Right ventricle myocardium superior (tissue), 1 donor: Measurements from ENCODE around the gene CAMSAP1. TPM values are rescaled to one million over a fixed set of nuclear protein-coding genes. Genes with fewer than 3 reads are reported as not detected.
"Not testable (repeated sequence)": the region's sequence is repeated elsewhere in the genome, so short reads cannot be mapped to it uniquely, and the experiment has no call there.

Source experiments
- ATAC-seq: fragments of 200-7000 bp; cut with Tn5 transposase; one replicate; pipeline ENCODE4 v1.9.1; 2020; ENCODE audit warnings: mild to moderate bottlenecking; ENCODE audit not compliant: poor library complexity
- DNase-seq: peaks from one replicate; pipeline ENCODE4 v3.0.0-alpha.2; 2020
- intact Hi-C: fragments of 100-400 bp; cut with DNase I; formaldehyde crosslinking; loops from one replicate; pipeline ENCODE4 v1.11.2; 2022
- total RNA-seq: library from RNA; stranded (reverse); fragmentation: NEBNext Ultra II Directional; extraction: Animal tissue kit (Norgen Biotek cat#: 25700); gene quantifications from one replicate; pipeline ENCODE4 v1.2.1, GENCODE V29; 2021
- donor health status: DM: no; HTN: yes; CAD: no; lungs with severe emphysema.

Gene CAMSAP1
- total RNA-seq, 1 donor from 2014 or later: 18.3 TPM

DNA sequence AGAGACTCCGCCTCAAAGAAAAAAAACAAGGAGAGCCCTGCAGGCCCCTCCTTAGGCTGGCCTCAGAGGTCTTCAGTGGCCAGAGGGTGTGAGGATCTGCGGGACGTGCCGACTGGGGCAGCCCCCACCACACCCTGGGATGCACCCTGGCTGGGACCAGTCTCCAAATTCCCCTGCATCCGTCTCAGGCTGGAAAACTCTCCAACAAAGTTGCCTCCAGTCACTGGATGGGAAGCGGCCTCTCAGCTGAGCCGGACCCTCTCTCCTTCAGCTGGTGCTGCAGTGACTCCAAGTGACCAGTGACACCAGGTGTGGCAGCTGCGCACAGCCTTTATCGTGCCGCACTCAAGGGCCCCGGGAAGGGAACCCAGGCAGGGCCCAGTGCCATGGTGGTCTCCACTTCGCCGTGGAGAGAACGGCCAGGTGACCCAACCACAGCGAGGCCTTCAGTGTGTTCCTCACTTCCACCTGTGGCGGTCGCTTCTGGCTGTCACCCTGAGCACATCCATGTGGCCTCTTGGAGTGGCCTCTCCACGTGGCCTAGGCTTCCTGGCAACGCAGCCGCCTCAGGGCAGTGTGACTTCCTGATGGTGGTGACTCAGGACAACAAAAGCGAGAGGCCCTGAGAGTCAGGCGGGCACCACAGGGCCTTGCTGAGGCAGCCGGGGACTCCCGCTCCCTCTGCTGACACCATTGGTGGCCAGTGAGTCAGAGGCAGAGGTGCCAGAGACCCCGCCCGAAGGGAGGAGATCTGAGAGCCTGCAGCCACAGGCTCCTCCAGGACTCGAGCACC is 19.3 kb upstream of the CAMSAP1 start:
- intact Hi-C loops: no loop called here
- ATAC-seq (peak; percentile 62), DNase-seq (peak; percentile 63)

DNA sequence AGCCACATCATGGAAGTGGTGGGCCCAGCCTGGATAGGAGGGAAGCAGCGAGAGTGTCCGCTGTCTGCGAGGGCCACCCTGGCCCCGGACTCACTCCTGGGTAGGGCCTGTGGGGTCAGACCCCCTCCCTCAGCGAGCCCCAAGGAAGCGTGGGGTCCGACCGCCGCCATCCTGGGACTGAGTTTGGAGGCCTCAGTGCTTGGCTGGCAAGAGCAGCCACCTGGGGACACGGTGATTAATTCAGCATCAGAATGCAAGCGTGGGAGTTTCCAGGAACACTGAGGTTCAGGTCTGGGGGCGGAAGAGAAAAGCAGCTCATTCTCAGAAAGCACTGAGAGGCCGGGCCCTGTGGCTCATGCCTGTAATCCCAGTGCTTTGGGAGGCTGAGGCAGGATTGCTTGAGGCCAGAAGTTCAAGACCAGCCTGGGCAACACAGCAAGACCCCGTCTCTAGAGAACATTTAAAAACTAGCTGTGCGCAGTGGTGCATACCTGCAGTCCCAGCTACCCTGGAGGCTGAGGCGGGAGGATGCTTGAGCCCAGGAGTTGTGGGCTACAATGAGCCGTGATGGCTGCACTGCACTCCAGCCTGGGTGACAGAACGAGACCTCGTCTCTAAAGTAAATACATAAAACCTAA is 18.3 kb upstream of the CAMSAP1 start:
- DNase-seq: no peak
- no peak for ATAC-seq
- intact Hi-C loops: no loop called here

DNA sequence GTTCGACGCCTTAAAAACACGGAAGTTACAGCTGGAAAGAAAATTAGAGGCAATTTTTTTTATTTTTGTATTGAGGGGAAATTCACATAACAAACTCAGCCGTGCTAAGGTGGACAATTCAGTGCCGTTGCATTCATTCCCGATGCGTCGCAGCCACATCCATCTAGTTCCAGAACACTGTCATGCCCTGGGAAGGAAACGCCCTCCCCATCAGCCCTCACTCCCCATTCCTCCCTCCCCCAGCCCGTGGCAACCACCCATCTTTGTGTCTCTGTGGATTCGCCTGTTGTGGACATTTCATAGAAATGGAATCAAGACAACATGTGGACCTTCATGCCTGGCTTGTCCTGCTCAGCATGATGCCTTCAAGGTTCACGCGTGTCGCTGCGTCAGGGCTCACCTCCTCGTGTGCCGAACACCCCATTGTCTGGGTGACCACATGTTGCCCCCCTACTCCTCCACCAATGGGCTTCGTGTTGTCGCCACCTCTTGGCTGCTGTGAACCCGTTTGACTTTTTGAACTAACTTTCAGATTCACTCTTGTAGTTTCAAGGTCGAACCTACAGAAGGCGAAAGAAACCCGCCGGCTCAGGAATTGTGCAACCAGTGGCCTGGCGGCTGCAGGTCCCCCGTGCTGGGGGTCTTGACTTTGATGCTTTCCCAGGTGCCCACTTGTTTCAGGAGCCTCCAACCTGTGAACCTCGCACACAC is 17.4 kb upstream of the CAMSAP1 start:
- ATAC-seq (no peak), DNase-seq (no peak)
- intact Hi-C loops: no loop called here

DNA sequence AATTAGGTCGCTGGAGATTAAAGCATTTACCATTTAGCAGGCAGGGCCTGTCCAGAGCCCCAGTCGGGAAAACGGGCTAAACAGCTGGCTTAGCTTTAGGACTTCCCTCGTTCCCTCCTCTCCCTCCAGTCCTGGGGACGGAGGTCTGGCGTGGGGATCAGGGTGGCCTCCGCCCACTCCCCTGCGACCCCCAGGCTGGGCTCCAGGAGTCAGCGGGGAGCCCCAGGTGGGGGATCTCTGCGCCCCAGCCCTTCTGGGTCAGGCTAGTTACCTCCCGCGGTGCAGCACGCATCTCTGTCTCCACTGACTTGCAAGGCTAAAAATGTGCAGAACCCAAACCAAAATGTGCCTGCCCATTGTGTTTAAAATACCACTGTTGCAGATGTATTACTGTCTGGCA is 16.2 kb upstream of the CAMSAP1 start:
- DNase-seq (no peak), ATAC-seq (no peak)
- intact Hi-C loops: no loop called here

DNA sequence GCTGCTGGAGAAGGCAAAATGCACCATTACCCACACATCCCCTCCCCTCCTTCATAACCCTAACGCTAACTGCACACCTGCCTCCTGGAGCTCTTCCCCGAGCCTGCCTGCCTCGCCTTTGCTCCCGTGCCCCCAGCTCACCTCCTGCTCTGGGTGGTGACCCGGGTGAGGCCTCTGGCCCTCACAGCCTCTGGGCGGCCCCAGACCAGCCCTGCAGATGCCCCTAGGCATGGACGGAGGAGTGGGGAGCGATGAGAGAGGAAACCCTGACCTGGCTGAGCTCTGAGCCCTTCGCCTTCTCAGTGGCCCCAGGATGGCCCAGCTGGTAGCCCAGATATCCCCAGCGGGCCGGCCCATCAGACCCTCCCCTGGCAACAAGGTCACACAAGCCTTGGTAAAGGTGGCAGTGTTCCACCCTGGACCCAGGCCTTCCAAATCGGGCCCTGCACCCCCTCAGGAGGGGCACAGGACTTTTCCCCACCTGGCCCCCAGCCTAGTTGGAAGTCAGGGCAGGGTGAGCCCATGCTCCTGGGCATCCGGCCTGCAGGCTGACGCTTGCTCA is 14.5 kb upstream of the CAMSAP1 start:
- DNase-seq (no peak), ATAC-seq (no peak)
- intact Hi-C loops: no loop called here

DNA sequence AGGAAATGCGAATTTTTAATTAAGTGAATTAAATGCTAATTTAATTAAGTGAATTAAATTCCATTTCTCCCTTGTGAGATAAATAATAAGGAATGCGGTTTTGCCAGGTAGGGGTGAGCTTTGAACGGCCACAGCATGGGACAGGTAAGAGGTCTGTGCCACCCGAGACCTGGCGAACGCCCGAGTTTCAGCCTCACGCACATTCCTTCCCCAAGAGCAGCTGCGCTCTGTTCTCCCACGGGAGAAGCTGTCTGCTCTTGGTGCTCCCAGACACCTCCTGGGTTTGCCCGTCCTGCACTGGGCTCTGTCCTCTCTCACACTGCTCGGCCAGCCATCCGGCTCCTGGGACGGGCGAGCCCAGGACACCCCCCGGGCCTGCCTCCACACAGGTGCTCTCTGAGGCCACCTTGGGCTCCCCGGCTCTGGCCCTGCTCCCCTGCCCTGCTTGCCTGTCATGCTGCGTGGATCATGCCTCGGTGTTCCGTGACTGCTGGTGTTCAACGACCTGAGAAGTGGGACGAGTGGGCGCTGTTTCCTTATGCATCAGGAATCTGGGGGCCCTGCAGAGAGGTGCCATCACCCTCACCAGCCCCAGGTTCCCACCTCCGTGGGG is 13.7 kb upstream of the CAMSAP1 start:
- DNase-seq (no peak), ATAC-seq (peak; percentile 22)
- intact Hi-C loops: no loop called here

DNA sequence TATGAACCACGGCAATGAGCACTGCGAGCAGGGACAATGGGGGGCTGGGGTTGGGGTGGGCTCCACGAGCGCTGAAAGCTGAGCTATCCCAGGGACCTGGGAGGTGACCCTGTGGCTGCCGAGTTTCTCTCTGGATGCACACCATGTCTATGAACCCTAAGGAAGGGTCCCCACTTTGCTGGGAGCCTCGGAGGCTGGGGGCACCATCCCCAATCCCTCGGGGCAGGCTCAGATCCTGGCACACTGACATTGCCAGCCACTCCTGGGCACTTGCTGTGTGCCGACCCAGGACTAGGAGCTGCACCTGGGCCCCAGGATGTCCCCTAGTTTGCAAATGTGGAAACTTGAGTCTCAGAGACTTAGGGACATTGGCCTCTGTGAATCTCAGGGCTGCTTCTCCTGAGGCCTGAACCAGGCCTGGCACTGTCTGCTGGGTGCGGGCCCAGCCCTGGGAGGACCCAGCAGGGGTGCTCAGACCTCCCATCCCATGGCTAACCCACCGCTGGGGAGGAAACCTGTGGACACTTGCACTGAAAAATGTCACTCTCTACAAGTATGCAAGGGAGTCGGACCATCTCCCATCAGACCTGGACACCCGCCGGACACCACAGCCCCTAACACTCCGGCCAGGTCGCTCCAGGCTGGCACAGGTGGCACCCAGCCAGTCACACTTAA is 13.0 kb upstream of the CAMSAP1 start:
- DNase-seq: no peak
- intact Hi-C loops: no loop called here
- ATAC-seq: peak; percentile 23

DNA sequence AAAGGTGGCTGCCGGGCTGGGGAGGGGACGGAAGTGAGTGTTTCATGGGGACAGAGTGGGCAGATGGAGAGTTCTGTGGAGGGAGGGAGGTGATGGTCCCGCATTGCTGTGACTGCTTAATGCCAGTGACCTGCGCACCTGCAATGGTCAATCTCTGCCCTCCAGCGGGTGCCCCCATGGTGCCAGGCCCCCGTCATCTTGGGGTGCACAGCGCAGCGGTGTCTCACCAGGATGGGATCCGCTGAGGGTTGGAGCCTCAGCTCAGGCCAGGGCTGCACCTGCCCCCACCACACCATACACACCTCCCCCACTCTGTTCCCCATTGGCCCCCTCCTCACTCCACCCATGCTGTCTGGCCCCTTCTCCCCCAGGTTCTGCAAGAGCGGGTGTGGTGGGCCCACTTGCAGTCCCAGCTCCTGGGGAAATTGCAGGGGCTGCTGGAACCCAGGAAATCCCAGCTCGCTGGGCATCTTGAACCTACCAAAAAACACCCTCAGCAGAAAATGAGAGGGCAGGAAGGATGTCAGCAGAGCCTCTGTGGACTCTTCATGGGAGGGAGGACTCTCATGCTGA is 12.1 kb upstream of the CAMSAP1 start:
- intact Hi-C loops: no loop called here
- DNase-seq (no peak), ATAC-seq (no peak)

DNA sequence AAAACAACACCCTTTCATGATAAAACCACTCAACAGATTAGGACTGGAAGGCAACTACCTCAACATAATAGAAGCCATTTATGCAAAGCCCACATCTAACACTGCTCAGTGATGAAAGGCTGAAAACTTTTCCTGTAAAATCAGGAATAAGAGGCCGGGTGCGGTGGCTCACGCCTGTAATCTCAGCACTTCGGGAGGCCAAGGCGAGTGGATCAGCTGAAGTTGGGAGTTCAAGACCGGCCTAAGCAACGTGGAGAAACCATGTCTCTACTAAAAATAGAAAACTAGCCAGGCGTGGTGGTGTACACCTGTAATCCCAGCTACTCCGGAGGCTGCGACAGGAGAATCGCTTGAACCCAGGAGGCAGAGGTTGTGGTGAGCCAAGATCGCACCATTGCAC is 8.9 kb upstream of the CAMSAP1 start:
- intact Hi-C loops, ATAC-seq: not testable (repeated sequence)

DNA sequence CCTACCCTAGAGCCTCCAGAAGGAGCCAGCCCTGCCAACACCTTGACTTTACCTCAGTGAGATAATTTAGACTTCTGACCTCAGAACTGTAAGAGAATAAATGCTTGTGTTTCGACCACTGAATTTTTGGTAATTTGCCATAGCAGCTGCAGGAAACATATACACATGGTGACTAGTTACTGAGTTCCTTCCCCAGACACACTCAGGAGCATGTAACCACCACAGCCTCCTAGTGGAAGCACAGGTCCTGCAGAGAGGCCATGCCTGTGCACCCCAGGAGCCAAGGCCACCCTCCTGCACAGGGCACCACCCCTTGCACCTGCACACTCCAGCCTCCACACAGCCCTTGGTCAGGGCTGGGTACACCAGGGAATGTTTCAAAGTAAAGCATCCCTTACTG is 7.6 kb upstream of the CAMSAP1 start:
- intact Hi-C loops: loop anchor here (5.0 kb wide), 1 partner anchor 42 kb away; no protein-coding TSS in a partner anchor
- DNase-seq: no peak
- no peak for ATAC-seq

More for the DNA sequence above, 8.9 kb upstream of the CAMSAP1 start:
- not testable (repeated sequence) for DNase-seq

DNA sequence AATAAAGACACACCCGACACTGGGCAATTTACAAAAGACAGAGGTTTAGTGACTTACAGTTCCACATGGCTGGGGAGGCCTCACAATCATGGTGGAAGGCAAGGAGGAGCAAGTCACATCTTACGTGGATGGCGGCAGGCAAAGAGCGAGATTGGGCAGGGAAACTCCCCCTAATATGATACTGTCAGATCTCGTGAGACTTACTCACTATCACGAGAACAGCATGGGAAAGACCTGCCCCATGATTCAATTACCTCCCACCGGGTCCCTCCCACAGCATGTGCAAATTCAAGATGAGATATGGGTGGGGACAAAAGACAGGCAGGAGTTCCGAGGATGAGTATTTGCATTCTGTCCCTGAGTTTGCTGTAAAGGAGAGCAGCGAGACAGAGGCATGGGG is 3.9 kb upstream of the CAMSAP1 start:
- DNase-seq, ATAC-seq: not testable (repeated sequence)
- intact Hi-C loops: loop anchor here (5.0 kb wide), 1 partner anchor 46 kb away; no protein-coding TSS in a partner anchor

DNA sequence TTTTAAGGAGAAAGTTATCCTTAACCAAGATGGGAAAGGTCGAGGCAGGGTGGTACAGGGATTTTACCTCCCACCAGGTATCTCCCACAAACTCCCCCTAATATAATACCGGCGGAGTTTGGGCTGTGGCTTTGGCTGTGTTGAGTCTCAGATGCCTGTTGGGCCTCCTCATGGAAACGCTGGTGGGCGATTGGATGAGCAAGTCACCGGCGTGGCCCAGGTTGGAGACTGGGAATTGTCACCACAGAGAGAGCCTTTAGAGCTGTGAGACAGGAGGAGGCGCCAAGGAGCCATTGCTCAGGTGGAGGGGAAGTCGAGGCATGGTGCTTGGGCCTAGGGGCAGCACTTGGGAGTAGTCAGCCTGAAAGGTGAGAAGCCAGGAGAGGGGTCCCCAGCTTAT is 3.4 kb upstream of the CAMSAP1 start:
- ATAC-seq (no peak), DNase-seq (no peak)
- intact Hi-C loops: loop anchor here (5.0 kb wide), 1 partner anchor 47 kb away; no protein-coding TSS in a partner anchor

DNA sequence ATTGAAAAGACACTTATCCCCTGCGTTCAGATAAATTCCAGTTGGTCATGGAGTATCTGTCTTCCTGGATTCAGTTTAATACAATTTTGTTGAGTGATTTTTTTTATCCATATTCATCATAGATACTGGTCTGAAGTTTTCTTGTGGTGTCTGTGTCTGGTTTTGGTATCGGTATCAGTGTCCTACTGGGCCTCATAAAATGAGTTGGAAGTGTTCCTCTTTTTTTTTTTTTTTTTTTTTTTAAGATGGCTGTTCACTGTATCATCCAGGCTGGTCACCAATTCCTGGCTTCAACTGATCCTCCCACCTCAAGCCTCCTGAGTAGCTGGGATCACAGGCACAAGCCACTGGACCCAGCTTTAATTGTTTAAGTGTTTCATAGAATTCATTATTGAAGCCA is 2.9 kb upstream of the CAMSAP1 start:
- intact Hi-C loops: loop anchor here (5.0 kb wide), 1 partner anchor 47 kb away; no protein-coding TSS in a partner anchor
- no peak for DNase-seq
- ATAC-seq: no peak

DNA sequence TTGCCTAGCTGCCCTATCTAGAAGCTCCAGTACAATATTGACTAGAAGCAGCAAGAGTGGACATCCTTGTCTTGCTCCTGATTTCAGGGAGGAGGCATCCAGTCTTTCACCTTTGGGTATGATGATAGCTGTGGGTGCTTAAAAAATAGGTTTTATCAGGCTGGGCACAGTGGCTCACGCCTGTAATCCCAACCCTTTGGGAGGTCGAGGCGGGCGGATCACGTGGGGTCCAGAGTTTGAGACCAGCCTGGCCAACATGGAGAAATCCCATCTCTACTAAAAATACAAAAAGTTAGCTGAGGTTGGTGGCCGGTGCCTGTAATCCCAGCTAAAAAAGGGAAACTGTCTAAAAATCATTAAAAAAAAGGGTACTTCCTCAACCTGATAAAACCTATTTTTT is 2.0 kb upstream of the CAMSAP1 start:
- intact Hi-C loops: no loop called here
- no peak for DNase-seq
- ATAC-seq: no peak

DNA sequence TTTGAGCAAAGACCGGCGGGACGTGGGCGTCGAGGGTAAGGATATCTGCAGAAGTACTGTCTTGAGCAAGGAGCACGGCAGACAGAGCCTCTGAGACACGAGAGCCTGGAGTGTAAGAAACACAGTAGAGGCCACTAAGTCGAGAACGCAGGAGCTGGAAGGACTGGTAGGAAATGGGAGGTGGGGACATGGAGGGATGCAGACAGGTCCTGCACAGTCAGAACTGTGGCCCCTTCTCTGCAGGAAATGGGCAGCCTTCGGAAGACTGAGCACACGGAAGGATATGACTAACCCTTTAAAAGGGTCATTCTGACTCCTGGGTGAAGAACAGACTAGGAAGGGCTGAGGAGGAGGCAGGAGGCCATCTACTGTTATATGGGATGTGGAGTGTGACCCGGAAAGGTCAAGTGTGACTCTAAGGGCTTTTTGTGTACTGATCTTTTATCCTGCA is 1.4 kb upstream of the CAMSAP1 start:
- intact Hi-C loops: no loop called here
- ATAC-seq: no peak
- no peak for DNase-seq

DNA sequence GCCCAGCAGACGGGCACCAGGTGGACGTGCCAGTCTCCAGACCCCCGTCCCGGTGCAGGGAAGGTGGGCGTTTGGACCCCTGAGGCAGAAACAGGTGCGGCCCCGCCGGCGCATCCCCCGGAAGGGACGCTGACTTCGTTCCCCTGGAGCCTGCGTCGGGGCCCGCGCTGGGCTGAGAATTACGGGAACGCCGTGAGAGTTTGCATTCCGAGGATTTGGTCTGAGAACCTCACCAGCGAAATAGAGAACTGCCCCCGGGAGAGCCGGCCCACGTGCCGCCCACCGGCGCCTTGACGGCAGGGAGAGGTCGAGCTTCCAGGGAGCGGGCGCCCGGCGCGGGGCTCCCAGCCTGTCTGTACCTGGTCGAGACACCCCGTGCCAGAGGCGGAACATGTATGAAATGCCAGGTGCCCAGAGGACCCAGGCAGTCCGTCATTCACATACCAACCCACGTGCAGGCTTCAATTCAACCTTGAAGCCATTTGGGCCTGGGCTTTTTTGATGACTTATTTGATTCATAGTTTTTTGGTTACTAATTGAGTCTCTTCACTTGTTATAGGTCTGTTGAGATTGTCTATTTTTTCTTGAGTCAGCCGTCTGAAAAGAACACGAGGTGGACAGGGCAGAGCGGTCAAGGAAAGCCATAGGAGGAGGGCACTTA is 877 bp upstream of the CAMSAP1 start:
- no peak for DNase-seq
- ATAC-seq: no peak
- intact Hi-C loops: no loop called here

DNA sequence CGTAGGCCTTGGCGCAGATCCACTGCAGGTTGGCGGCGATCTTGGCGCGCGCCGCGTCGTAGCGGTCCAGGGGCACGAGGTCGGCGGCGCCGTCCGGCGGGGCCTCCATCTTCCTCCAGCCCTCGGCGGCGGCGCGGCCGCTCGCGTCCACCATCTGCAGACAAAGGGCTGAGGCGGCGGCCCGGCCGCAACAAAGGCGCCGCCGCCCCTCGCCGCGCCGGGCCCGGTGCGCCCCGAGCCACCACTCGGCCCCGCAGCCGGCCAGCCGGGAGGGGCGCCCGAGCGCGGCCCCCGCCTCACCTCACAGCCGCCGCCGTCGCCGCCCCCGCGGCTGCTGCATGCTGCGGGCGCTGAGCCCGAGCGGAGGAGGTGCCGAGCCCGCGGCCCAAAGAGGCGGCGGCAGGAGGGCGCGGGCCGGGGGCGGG is 328 bp downstream of the CAMSAP1 start:
- no peak for DNase-seq
- intact Hi-C loops: no loop called here
- no peak for ATAC-seq
